Measurements from ENCODE around the gene ROBO2. TPM values are rescaled to one million over a fixed set of nuclear protein-coding genes. Genes with fewer than 3 reads are reported as not detected.

ROBO2 gene
- total RNA-seq, 1 donor from 2014 or later, result 8.9 TPM

- Histone ChIP-seq H3K9me3 (ENCODE audit: control insufficient read depth in 3 of 3, low read length in 3 of 3) (no peaks in the 10 kb centered on the region), H3K27ac (ENCODE audit: low read depth, low read length) (no peak overlapping the region), H3K27me3 (ENCODE audit: control insufficient read depth in 3 of 3, insufficient read depth in 3 of 3, low read length in 3 of 3) (no peaks in the 10 kb centered on the region)
Measured at GRCh38 chr3:77096966-77097890, 57.3 kb downstream of the ROBO2 start.

GRCh38 chr3:77102951-77103769 is 63.3 kb downstream of the ROBO2 start:
- H3K36me3 ChIP-seq (ENCODE audit: control insufficient read depth in 3 of 3, insufficient read depth in 3 of 3, low read length in 3 of 3), result no peaks in the 10 kb centered on the region
- no peaks in the 10 kb centered on the region for H3K9me3 ChIP-seq (ENCODE audit: control insufficient read depth in 3 of 3, low read length in 3 of 3)
- H3K27ac ChIP-seq (ENCODE audit: low read depth, low read length), result no peak overlapping the region
- H3K27me3 ChIP-seq (ENCODE audit: control insufficient read depth in 3 of 3, insufficient read depth in 3 of 3, low read length in 3 of 3), result no peaks in the 10 kb centered on the region
- no peak overlapping the region for H3K9ac ChIP-seq (ENCODE audit: low read depth in 1 of 3, low read length in 3 of 3)
- H3K4me3 ChIP-seq (ENCODE audit: low read length in 3 of 3), result no peak overlapping the region
- no peaks in the 10 kb centered on the region for H3K4me1 ChIP-seq (ENCODE audit: control insufficient read depth in 3 of 3, insufficient read depth in 3 of 3, low read length in 3 of 3)

More at GRCh38 chr3:77096966-77097890, 57.3 kb downstream of the ROBO2 start:
- Histone ChIP-seq H3K4me1 (ENCODE audit: control insufficient read depth in 3 of 3, insufficient read depth in 3 of 3, low read length in 3 of 3) (no peaks in the 10 kb centered on the region), H3K9ac (ENCODE audit: low read depth in 1 of 3, low read length in 3 of 3) (no peak overlapping the region), H3K4me3 (ENCODE audit: low read length in 3 of 3) (no peak overlapping the region), H3K36me3 (ENCODE audit: control insufficient read depth in 3 of 3, insufficient read depth in 3 of 3, low read length in 3 of 3) (no peaks in the 10 kb centered on the region)

- Histone ChIP-seq H3K9me3 (ENCODE audit: control insufficient read depth in 3 of 3, low read length in 3 of 3) (no peaks in the 10 kb centered on the region), H3K9ac (ENCODE audit: low read depth in 1 of 3, low read length in 3 of 3) (no peak overlapping the region), H3K4me1 (ENCODE audit: control insufficient read depth in 3 of 3, insufficient read depth in 3 of 3, low read length in 3 of 3) (no peaks in the 10 kb centered on the region), H3K27me3 (ENCODE audit: control insufficient read depth in 3 of 3, insufficient read depth in 3 of 3, low read length in 3 of 3) (no peaks in the 10 kb centered on the region), H3K4me3 (ENCODE audit: low read length in 3 of 3) (no peak overlapping the region), H3K36me3 (ENCODE audit: control insufficient read depth in 3 of 3, insufficient read depth in 3 of 3, low read length in 3 of 3) (no peaks in the 10 kb centered on the region), H3K27ac (ENCODE audit: low read depth, low read length) (no peak overlapping the region)
Measured at GRCh38 chr3:77122652-77123051, 82.8 kb downstream of the ROBO2 start.

- Histone ChIP-seq H3K9ac (ENCODE audit: low read depth in 1 of 3, low read length in 3 of 3) (no peak overlapping the region), H3K4me1 (ENCODE audit: control insufficient read depth in 3 of 3, insufficient read depth in 3 of 3, low read length in 3 of 3) (no peaks in the 10 kb centered on the region), H3K4me3 (ENCODE audit: low read length in 3 of 3) (no peak overlapping the region), H3K36me3 (ENCODE audit: control insufficient read depth in 3 of 3, insufficient read depth in 3 of 3, low read length in 3 of 3) (no peaks in the 10 kb centered on the region), H3K9me3 (ENCODE audit: control insufficient read depth in 3 of 3, low read length in 3 of 3) (no peaks in the 10 kb centered on the region), H3K27me3 (ENCODE audit: control insufficient read depth in 3 of 3, insufficient read depth in 3 of 3, low read length in 3 of 3) (no peaks in the 10 kb centered on the region), H3K27ac (ENCODE audit: low read depth, low read length) (no peak overlapping the region)
Measured at GRCh38 chr3:77125966-77126365, 86.1 kb downstream of the ROBO2 start.

GRCh38 chr3:77134769-77135168 is 94.9 kb downstream of the ROBO2 start:
- Histone ChIP-seq H3K36me3 (ENCODE audit: control insufficient read depth in 3 of 3, insufficient read depth in 3 of 3, low read length in 3 of 3) (no peaks in the 10 kb centered on the region), H3K27me3 (ENCODE audit: control insufficient read depth in 3 of 3, insufficient read depth in 3 of 3, low read length in 3 of 3) (no peaks in the 10 kb centered on the region), H3K9ac (ENCODE audit: low read depth in 1 of 3, low read length in 3 of 3) (no peak overlapping the region), H3K27ac (ENCODE audit: low read depth, low read length) (no peak overlapping the region), H3K4me3 (ENCODE audit: low read length in 3 of 3) (no peak overlapping the region), H3K4me1 (ENCODE audit: control insufficient read depth in 3 of 3, insufficient read depth in 3 of 3, low read length in 3 of 3) (no peaks in the 10 kb centered on the region), H3K9me3 (ENCODE audit: control insufficient read depth in 3 of 3, low read length in 3 of 3) (no peaks in the 10 kb centered on the region)

- no peaks in the 10 kb centered on the region for H3K4me1 ChIP-seq (ENCODE audit: control insufficient read depth in 3 of 3, insufficient read depth in 3 of 3, low read length in 3 of 3)
Measured at GRCh38 chr3:77137559-77137958, 97.7 kb downstream of the ROBO2 start.

GRCh38 chr3:77139624-77140023 is 99.7 kb downstream of the ROBO2 start:
- H3K9ac ChIP-seq (ENCODE audit: low read depth in 1 of 3, low read length in 3 of 3), result no peak overlapping the region
- H3K9me3 ChIP-seq (ENCODE audit: control insufficient read depth in 3 of 3, low read length in 3 of 3), result no peaks in the 10 kb centered on the region
- H3K4me1 ChIP-seq (ENCODE audit: control insufficient read depth in 3 of 3, insufficient read depth in 3 of 3, low read length in 3 of 3), result no peaks in the 10 kb centered on the region
- no peaks in the 10 kb centered on the region for H3K36me3 ChIP-seq (ENCODE audit: control insufficient read depth in 3 of 3, insufficient read depth in 3 of 3, low read length in 3 of 3)
- H3K27me3 ChIP-seq (ENCODE audit: control insufficient read depth in 3 of 3, insufficient read depth in 3 of 3, low read length in 3 of 3), result no peaks in the 10 kb centered on the region
- H3K4me3 ChIP-seq (ENCODE audit: low read length in 3 of 3), result no peak overlapping the region
- no peak overlapping the region for H3K27ac ChIP-seq (ENCODE audit: low read depth, low read length)

More at GRCh38 chr3:77137559-77137958, 97.7 kb downstream of the ROBO2 start:
- Histone ChIP-seq H3K36me3 (ENCODE audit: control insufficient read depth in 3 of 3, insufficient read depth in 3 of 3, low read length in 3 of 3) (no peaks in the 10 kb centered on the region), H3K9ac (ENCODE audit: low read depth in 1 of 3, low read length in 3 of 3) (no peak overlapping the region), H3K9me3 (ENCODE audit: control insufficient read depth in 3 of 3, low read length in 3 of 3) (no peaks in the 10 kb centered on the region), H3K4me3 (ENCODE audit: low read length in 3 of 3) (no peak overlapping the region), H3K27ac (ENCODE audit: low read depth, low read length) (no peak overlapping the region), H3K27me3 (ENCODE audit: control insufficient read depth in 3 of 3, insufficient read depth in 3 of 3, low read length in 3 of 3) (no peaks in the 10 kb centered on the region)

- Histone ChIP-seq H3K27me3 (ENCODE audit: control insufficient read depth in 3 of 3, insufficient read depth in 3 of 3, low read length in 3 of 3) (no peaks in the 10 kb centered on the region), H3K4me3 (ENCODE audit: low read length in 3 of 3) (no peak overlapping the region), H3K4me1 (ENCODE audit: control insufficient read depth in 3 of 3, insufficient read depth in 3 of 3, low read length in 3 of 3) (no peaks in the 10 kb centered on the region), H3K27ac (ENCODE audit: low read depth, low read length) (no peak overlapping the region), H3K9ac (ENCODE audit: low read depth in 1 of 3, low read length in 3 of 3) (no peak overlapping the region), H3K36me3 (ENCODE audit: control insufficient read depth in 3 of 3, insufficient read depth in 3 of 3, low read length in 3 of 3) (no peaks in the 10 kb centered on the region), H3K9me3 (ENCODE audit: control insufficient read depth in 3 of 3, low read length in 3 of 3) (no peaks in the 10 kb centered on the region)
Measured at GRCh38 chr3:77141423-77141822, 101.5 kb downstream of the ROBO2 start.

- H3K4me3 ChIP-seq (ENCODE audit: low read length in 3 of 3), result no peak overlapping the region
- no peaks in the 10 kb centered on the region for H3K4me1 ChIP-seq (ENCODE audit: control insufficient read depth in 3 of 3, insufficient read depth in 3 of 3, low read length in 3 of 3)
- no peaks in the 10 kb centered on the region for H3K9me3 ChIP-seq (ENCODE audit: control insufficient read depth in 3 of 3, low read length in 3 of 3)
- H3K9ac ChIP-seq (ENCODE audit: low read depth in 1 of 3, low read length in 3 of 3), result no peak overlapping the region
- no peaks in the 10 kb centered on the region for H3K36me3 ChIP-seq (ENCODE audit: control insufficient read depth in 3 of 3, insufficient read depth in 3 of 3, low read length in 3 of 3)
- no peaks in the 10 kb centered on the region for H3K27me3 ChIP-seq (ENCODE audit: control insufficient read depth in 3 of 3, insufficient read depth in 3 of 3, low read length in 3 of 3)
- no peak overlapping the region for H3K27ac ChIP-seq (ENCODE audit: low read depth, low read length)
Measured at GRCh38 chr3:77142578-77142977, 102.7 kb downstream of the ROBO2 start.

GRCh38 chr3:77146004-77146403 is 106.1 kb downstream of the ROBO2 start:
- H3K27me3 ChIP-seq (ENCODE audit: control insufficient read depth in 3 of 3, insufficient read depth in 3 of 3, low read length in 3 of 3), result no peaks in the 10 kb centered on the region
- no peak overlapping the region for H3K9ac ChIP-seq (ENCODE audit: low read depth in 1 of 3, low read length in 3 of 3)
- no peak overlapping the region for H3K4me3 ChIP-seq (ENCODE audit: low read length in 3 of 3)
- no peaks in the 10 kb centered on the region for H3K36me3 ChIP-seq (ENCODE audit: control insufficient read depth in 3 of 3, insufficient read depth in 3 of 3, low read length in 3 of 3)
- no peaks in the 10 kb centered on the region for H3K9me3 ChIP-seq (ENCODE audit: control insufficient read depth in 3 of 3, low read length in 3 of 3)
- no peaks in the 10 kb centered on the region for H3K4me1 ChIP-seq (ENCODE audit: control insufficient read depth in 3 of 3, insufficient read depth in 3 of 3, low read length in 3 of 3)
- no peak overlapping the region for H3K27ac ChIP-seq (ENCODE audit: low read depth, low read length)

All from skeletal muscle tissue (tissue), 4 donors.